Kidney (tissue), 14 donors: Measurements from ENCODE around the gene CAMK4. TPM values are rescaled to one million over a fixed set of nuclear protein-coding genes. Genes with fewer than 3 reads are reported as not detected.
"Not testable (repeated sequence)": the region's sequence is repeated elsewhere in the genome, so short reads cannot be mapped to it uniquely, and the experiment has no call there.

Experiments used
- DNase-seq, 5 donors: peaks; one replicate each; pipeline ENCODE4 v3.0.0-alpha.2; 2013 to 2020
- FAIRE-seq: peaks from 2 replicates; lab custom pipeline; 2012; peaks lifted over from hg19 to GRCh38; lab: Jason Lieb, UNC
- H3K27ac ChIP-seq, 2 donors: one replicate each; pipeline ENCODE4 v1.7.0; 2013; ENCODE audit warnings: low read depth in 2 of 2, low read length in 2 of 2, inconsistent platforms in 1 of 2
- H3K27me3 ChIP-seq: one replicate; pipeline ENCODE4 v1.7.1; 2013; ENCODE audit warnings: low read length, inconsistent platforms; ENCODE audit not compliant: control insufficient read depth, insufficient read depth
- H3K36me3 ChIP-seq, 3 donors: one replicate each; pipeline versions ENCODE4 v1.7.0 to v1.7.1; 2013; ENCODE audit warnings: low read length in 3 of 3, control low read depth in 1 of 3, inconsistent platforms in 1 of 3; ENCODE audit not compliant: insufficient read depth in 3 of 3, control insufficient read depth in 2 of 3
- H3K4me1 ChIP-seq, 3 donors: one replicate each; pipeline versions ENCODE4 v1.7.0 to v1.7.1; 2013; ENCODE audit warnings: low read length in 3 of 3, inconsistent platforms in 1 of 3, low read depth in 1 of 3; ENCODE audit not compliant: control insufficient read depth in 2 of 3, insufficient read depth in 2 of 3
- H3K4me3 ChIP-seq, 3 donors: one replicate each; pipeline versions ENCODE4 v1.7.0 to v1.8.1; 2013; ENCODE audit warnings: low read length in 3 of 3, control low read depth in 1 of 3, inconsistent platforms in 1 of 3
- H3K9ac ChIP-seq, 3 donors: one replicate each; pipeline versions ENCODE4 v1.7.0 to v1.7.1; 2013; ENCODE audit warnings: low read length in 3 of 3, control low read depth in 1 of 3, inconsistent platforms in 1 of 3
- H3K9me3 ChIP-seq, 3 donors: one replicate each; pipeline versions ENCODE4 v1.7.0 to v1.7.1; 2013; ENCODE audit warnings: low read length in 3 of 3, control low read depth in 1 of 3, inconsistent platforms in 1 of 3; ENCODE audit not compliant: control insufficient read depth in 2 of 3, insufficient read depth in 1 of 3
- CTCF ChIP-seq: IDR thresholded peaks from 3 replicates; pipeline ENCODE4 v1.5.1; 2012; ENCODE audit warnings: mild to moderate bottlenecking, moderate library complexity, borderline replicate concordance; ENCODE audit not compliant: insufficient read depth; ENCODE audit errors: extremely low read depth
- intact Hi-C: fragments of 100-400 bp; cut with DNase I; formaldehyde crosslinking; loops from one replicate; pipeline ENCODE4 v1.11.1; 2022
- polyA plus RNA-seq: library from polyadenylated mRNA; stranded (reverse); fragments of 350-450 nt; fragmentation: Illumina TruSeq; extraction: RNeasy Lipid Tissue Mini Kit (QIAGEN cat#74804); gene quantifications from one replicate; pipeline ENCODE4 v1.2.3, GENCODE V29; 2014; ENCODE audit warnings: low read depth, low replicate concordance; ENCODE audit not compliant: insufficient read depth
- total RNA-seq: library from RNA; stranded (reverse); fragmentation: NEBNext Ultra II Directional; extraction: Animal tissue kit (Norgen Biotek cat#: 25700); gene quantifications from one replicate; pipeline ENCODE4 v1.2.1, GENCODE V29; 2021
- donor health status: control.
- donor health status: control.
- donor health status: control.
- donor health status: control.
- donor health status: control.
- donor health status: DM: yes; HTN: yes; CAD: no.
- donor health status: Normal renal cell carcinoma (clear cell type).

CAMK4 gene
- total and polyA plus RNA-seq, 2 donors from 2014 or later = 0.37 to 4.7 TPM

GRCh38 chr5:111401906-111402305, 177.7 kb downstream of the CAMK4 start:
- intact Hi-C loops = no loop called here
- no peaks in the 10 kb centered on the region for H3K9me3 ChIP-seq
- H3K27me3 ChIP-seq = no peaks in the 10 kb centered on the region
- TF ChIP-seq CTCF = no peak
- H3K4me3 ChIP-seq = no peak overlapping the region
- DNase-seq (no peak), FAIRE-seq (no peak)
- no peaks in the 10 kb centered on the region for H3K4me1 ChIP-seq
- no peak overlapping the region for H3K9ac ChIP-seq
- H3K36me3 ChIP-seq = no peaks in the 10 kb centered on the region
- no peak overlapping the region for H3K27ac ChIP-seq

- DNase-seq (no peak), FAIRE-seq (no peak)
- H3K4me3 ChIP-seq = no peak overlapping the region
- H3K36me3 ChIP-seq = no peaks in the 10 kb centered on the region
- intact Hi-C loops = no loop called here
- no peaks in the 10 kb centered on the region for H3K27me3 ChIP-seq
- H3K27ac ChIP-seq = no peak overlapping the region
- TF ChIP-seq CTCF = no peak
- no peaks in the 10 kb centered on the region for H3K4me1 ChIP-seq
- no peak overlapping the region for H3K9ac ChIP-seq
- no peaks in the 10 kb centered on the region for H3K9me3 ChIP-seq
Measured at GRCh38 chr5:111404270-111404769, 180.1 kb downstream of the CAMK4 start.

DNA sequence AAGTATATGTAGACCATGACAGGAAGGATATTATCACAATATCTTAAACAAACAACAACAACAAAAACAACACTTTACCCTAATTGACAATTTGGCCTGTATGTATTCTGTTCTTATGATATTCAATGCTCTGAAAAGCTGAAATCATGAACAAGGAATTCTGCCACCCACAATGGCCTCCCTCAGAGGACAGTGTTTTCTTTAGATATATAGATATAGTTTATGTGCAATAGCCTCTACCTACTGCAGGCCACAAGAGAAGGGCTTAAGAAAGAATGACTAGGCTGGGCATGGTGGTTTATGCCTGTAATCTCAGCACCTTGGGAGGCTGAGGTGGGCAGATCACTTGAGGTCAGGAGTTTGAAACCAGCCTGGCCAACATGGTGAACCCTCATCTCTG, 183.4 kb downstream of the CAMK4 start:
- TF ChIP-seq CTCF = no peak
- DNase-seq (no peak), FAIRE-seq (no peak)
- Histone ChIP-seq H3K9me3 (no peaks in the 10 kb centered on the region), H3K27me3 (no peaks in the 10 kb centered on the region), H3K9ac (no peak overlapping the region), H3K36me3 (no peaks in the 10 kb centered on the region), H3K27ac (no peak overlapping the region), H3K4me3 (no peak overlapping the region), H3K4me1 (no peaks in the 10 kb centered on the region)
- intact Hi-C loops = no loop called here

DNA sequence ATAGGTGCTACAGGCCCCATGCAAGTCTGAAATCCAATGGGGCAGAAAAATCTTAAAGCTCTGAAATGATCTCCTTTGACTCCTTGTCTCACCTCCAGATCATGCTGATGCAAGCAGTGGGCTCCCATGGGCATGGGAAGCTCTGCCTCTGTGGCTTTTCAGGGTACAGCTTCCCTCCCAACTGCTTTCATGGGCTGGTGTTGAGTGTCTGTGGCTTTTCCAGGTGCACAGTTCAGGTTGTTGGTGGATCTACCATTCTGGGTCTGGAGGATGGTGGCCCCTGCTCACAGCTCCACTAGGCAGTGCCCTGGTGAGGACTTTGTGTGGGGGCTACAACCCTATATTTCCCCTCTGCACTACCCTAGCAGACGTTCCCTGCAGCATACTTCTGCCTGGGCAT, 184.6 kb downstream of the CAMK4 start:
- no peaks in the 10 kb centered on the region for H3K9me3 ChIP-seq
- H3K4me3 ChIP-seq = no peak overlapping the region
- no peaks in the 10 kb centered on the region for H3K36me3 ChIP-seq
- intact Hi-C loops = no loop called here
- no peaks in the 10 kb centered on the region for H3K27me3 ChIP-seq
- no peak for TF ChIP-seq CTCF
- no peak overlapping the region for H3K27ac ChIP-seq
- DNase-seq (no peak), FAIRE-seq (no peak)
- H3K4me1 ChIP-seq = no peaks in the 10 kb centered on the region
- H3K9ac ChIP-seq = no peak overlapping the region

- H3K4me3 ChIP-seq, intact Hi-C loops, FAIRE-seq, H3K9me3 ChIP-seq, DNase-seq, H3K27me3 ChIP-seq, H3K9ac ChIP-seq, H3K27ac ChIP-seq, H3K4me1 ChIP-seq, H3K36me3 ChIP-seq: not testable (repeated sequence)
Measured at GRCh38 chr5:111409266-111409665, 185.1 kb downstream of the CAMK4 start.
